Omental fat pad (tissue), 4 donors: ENCODE results near the gene NR6A1. TPM values are rescaled to one million over a fixed set of nuclear protein-coding genes. Genes with fewer than 3 reads are reported as not detected.

Experiments
- ATAC-seq: fragments of 150-250 bp; one replicate; pipeline ENCODE4 v1.9.1; 2016; ENCODE audit warnings: mild to moderate bottlenecking, moderate library complexity; ENCODE audit not compliant: low FRiP score
- DNase-seq: peaks from one replicate; pipeline ENCODE4 v3.0.0-alpha.2; 2019; ENCODE audit warnings: low spot score
- CTCF ChIP-seq, 3 donors: fragments of 450-650 bp; IDR thresholded peaks; one replicate each; pipeline ENCODE4 v1.5.1; 2016 to 2017; ENCODE audit warnings: antibody characterized with exemption in 3 of 3, mild to moderate bottlenecking in 3 of 3, moderate library complexity in 2 of 3
- total RNA-seq, 4 donors: library from RNA; depleted of rRNA; stranded (reverse); fragments of >200 nt; gene quantifications; one replicate each; pipeline ENCODE4 v1.1.0, GENCODE V29; 2016

The NR6A1 gene
- total RNA-seq, 4 donors from 2014 or later: 0.95 to 1.2 (median 1.0) TPM

- TF ChIP-seq CTCF (IDR thresholded peaks at IDR 0.05): no peak
- ATAC-seq (no peak), DNase-seq (no peak)
Measured at GRCh38 chr9:124537926-124538325, 233.2 kb downstream of the NR6A1 start.

- ATAC-seq (no peak), DNase-seq (no peak)
- no peak for TF ChIP-seq CTCF (IDR thresholded peaks at IDR 0.05)
Measured at GRCh38 chr9:124535846-124536245, 235.3 kb downstream of the NR6A1 start.

DNA sequence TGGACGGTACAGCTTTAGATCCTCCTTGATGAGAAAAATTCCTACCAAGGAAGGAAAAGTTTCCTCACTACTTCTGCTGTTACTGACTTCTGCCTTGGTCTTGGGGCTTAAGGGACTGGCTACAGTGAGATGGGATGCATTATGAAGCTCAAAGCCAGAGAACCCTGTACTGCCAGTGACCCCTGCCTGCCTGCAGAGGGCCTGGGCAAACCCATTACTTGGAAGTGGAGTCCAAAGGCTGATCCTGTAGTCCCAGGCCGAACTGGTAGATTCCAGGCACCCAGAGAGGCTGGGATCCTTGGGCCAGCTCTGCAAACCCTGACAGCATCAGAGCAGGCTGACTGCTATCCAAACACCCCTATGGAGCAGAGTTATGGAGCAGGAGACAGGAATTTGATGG, 238.2 kb downstream of the NR6A1 start:
- TF ChIP-seq CTCF (IDR thresholded peaks at IDR 0.05): no peak
- no peak for ATAC-seq

DNA sequence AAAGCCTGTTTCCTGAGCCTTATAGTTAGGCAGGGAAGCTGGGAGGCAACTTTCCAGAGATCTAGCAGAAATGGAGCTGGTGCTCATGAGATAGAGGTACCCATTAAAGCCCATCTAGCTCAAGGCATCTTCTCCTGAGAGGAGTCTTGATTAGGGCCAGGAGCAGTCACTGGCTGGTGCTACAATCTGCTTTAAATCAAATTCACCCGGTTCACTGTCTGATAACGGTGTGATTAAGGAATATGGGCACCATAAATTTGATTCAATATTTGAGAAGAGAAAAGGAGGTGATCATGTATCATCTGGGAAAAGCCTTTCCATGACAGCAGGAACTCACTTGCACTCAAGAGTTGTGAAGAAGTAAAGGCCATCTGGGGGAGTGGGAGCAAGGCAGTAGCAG, 240.0 kb downstream of the NR6A1 start:
- TF ChIP-seq CTCF (IDR thresholded peaks at IDR 0.05): no peak
- ATAC-seq: no peak
- DNase-seq: no peak

More for the DNA sequence above, 238.2 kb downstream of the NR6A1 start:
- DNase-seq: no peak

GRCh38 chr9:124530246-124530645, 240.9 kb downstream of the NR6A1 start:
- no peak for ATAC-seq
- no peak for DNase-seq
- TF ChIP-seq CTCF (IDR thresholded peaks at IDR 0.05): no peak

- no peak for TF ChIP-seq CTCF (IDR thresholded peaks at IDR 0.05)
- DNase-seq (no peak), ATAC-seq (no peak)
Measured at GRCh38 chr9:124527781-124528180, 243.3 kb downstream of the NR6A1 start.

- no peak for TF ChIP-seq CTCF (IDR thresholded peaks at IDR 0.05)
- DNase-seq (no peak), ATAC-seq (no peak)
Measured at GRCh38 chr9:124526174-124526573, 244.9 kb downstream of the NR6A1 start.
